Inferior parietal cortex (tissue), 1 donor: Measurements from ENCODE around the gene NR6A1.

Experiments used
- DNase-seq: peaks from one replicate; pipeline ENCODE4 v3.0.0-alpha.2; 2016; ENCODE audit errors: extremely low spot score

Gene NR6A1

DNA sequence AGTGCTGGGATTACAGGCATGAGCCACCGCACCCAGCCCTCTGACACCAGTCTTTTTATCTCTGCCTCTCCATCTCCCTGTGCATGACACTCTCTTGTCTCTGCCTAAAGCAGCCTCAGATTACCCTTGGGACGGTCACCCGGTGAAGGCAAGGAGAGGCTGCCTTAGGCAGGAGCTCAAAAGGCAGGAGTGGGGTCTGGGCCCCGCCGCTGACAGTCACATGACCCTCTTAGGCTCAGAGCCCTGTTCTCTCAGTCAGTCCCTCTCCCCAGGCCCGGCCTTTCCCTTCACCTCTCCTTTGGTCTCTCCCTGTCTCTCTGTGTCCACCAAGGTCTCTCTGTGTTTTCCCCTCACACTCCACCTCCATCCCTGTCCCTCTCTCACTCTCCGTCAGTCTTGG is 298.3 kb downstream of the NR6A1 start:
- no peak for DNase-seq

DNA sequence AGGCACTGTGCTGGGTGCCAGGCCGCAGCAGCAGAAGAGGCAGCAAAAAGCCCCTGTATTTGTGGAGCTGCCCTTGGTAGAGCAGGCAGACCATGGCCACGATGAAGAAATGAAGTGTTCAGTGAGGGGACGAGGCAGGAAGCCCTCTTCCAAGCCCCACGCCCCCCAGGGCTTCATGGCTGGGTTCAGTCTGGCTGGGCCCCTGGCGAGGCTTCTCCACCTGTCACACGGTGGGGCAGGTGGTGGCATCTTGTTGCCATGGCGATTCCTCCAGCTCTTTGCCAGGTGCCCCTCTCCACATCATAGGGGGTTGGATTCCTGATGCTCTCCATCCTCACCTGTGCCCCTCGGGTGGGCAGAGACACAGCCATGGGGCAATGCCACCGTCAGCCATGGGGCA is 299.4 kb downstream of the NR6A1 start:
- no peak for DNase-seq

DNA sequence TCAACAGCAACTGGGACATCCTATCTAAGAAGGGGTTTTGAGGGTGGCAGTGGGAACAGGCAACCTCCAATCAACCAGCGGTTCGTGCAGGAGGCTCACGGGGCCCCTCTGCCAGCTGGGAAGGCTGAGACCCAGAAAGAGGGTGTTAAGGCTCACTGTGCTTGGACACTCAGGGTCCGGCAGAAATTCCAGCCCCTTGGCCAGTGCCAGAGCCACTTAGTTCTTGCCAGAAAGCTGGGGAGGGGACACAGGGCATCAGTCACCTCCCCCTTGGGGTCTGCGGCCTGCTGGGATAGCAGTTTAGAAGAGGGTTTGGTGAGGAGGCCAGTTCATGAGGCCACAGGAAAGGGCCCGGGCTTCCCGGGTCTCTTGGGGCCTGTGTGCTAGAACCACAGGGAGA is 300.4 kb downstream of the NR6A1 start:
- DNase-seq, result no peak

DNA sequence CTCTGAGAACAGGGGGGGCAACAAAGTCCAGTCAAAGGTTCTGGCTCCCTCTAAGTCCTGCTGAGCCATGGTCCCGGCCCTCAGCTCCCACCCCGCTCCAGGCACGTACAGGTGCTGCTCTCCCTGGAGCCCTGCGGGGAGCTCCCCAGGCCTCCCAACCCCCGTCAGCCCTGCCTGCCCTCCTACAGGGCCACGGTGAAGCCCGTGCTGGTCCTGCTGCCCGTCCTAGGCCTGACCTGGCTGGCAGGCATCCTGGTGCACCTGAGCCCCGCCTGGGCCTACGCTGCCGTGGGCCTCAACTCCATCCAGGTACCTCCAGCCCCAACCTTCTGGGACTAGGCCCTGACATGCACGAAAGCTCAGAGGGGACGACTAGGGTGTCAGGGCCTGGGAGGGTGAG is 300.8 kb downstream of the NR6A1 start:
- DNase-seq, result no peak

DNA sequence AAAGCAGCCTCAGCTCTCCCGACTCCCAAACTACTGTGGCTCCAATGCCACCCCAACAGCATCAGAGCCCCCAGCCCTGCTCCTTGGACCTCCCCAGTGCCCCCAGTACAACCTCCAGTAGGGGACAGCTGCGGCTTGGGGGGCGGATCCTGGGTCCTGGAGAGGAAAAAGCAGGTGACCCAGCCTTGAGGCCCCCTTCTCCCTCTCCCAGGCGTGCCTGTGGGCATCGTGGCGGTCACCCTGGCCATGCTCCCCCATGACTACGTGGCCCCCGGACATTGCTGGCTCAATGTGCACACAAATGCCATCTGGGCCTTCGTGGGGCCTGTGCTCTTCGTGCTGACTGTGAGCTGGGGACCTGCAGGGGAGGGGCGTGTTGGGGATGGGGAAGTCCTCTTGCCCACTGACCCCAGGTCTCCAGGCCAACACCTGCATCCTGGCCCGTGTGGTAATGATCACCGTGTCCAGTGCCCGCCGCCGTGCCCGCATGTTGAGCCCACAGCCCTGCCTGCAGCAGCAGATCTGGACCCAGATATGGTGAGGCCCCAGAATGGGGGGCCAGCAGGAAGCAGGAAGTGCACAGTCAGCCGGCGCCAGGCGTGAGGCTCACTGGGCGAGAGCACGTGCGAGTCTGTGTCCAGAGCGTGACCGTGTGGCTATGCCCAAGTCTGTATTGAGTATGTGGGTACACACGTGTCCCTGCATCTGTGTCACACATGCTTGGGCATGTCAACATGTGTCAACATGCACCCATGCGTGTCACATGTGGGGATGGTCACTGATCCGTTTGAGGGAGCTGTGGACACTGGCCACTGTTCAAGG is 301.9 kb downstream of the NR6A1 start:
- DNase-seq, result no peak

DNA sequence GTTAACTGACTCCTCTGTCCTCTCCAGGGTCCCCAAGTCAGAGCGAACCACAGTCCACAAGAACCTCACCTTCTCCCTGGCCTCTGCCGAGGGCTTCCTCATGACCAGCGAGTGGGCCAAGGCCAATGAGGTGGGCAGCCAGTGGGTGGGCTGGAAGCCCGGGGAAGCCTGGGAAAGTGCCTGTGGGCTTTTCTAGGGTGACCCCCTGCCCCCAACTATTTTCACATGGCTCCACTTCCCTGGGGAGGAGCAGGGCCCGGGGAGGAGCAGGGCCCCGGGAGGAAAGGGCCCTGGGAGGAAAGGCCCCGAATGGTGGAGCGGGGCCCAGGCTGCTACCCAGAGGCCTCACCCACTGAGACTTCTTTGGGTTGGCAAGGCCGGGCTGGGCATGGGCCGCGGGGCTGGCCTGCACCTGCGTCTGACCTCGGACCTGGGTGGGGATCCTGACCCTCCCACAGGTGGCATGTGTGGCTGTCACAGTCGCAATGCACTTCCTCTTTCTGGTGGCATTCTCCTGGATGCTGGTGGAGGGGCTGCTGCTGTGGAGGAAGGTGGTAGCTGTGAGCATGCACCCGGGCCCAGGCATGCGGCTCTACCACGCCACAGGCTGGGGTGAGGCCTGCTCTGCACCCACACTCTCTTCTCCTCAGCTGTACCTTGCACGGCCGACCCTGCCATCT is 302.9 kb downstream of the NR6A1 start:
- DNase-seq, result no peak

DNA sequence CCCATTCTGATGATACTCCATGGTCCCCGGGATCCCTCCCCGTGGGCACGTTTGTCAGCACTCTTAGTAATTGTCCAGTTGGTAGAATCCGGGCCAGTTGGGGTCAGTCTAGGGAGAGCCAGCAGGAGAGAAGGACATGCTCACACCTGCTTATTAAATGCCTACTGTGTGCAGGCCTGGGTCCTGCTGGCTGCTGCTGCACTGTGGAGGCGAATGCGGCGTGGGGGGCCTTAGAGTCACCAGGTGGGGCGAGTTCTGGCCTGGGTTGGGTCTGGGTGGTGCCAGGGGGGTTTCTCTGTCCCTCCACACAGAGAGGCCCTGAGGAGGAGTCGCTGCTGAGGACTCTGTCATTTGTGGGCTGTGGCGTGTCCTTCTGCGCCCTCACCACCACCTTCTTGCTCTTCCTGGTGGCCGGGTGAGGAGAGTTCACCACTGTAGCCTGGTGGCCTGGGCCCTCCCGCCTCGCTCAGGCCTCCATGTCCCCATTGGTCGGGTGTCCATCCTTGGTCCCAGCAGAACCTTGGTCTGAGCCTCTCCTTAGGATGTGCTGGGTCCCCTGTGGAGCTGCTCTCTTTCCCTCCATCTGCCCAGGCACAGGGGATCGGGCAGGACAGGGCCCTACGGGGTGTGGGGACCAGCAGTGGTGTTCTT is 303.6 kb downstream of the NR6A1 start:
- DNase-seq, result no peak
